ENCODE results near the gene IFT20. TPM values are rescaled to one million over a fixed set of nuclear protein-coding genes. Genes with fewer than 3 reads are reported as not detected.

Gene IFT20
- total RNA-seq, 4 donors from 2014 or later = 38.5 to 78.0 (median 63.6) TPM

DNA sequence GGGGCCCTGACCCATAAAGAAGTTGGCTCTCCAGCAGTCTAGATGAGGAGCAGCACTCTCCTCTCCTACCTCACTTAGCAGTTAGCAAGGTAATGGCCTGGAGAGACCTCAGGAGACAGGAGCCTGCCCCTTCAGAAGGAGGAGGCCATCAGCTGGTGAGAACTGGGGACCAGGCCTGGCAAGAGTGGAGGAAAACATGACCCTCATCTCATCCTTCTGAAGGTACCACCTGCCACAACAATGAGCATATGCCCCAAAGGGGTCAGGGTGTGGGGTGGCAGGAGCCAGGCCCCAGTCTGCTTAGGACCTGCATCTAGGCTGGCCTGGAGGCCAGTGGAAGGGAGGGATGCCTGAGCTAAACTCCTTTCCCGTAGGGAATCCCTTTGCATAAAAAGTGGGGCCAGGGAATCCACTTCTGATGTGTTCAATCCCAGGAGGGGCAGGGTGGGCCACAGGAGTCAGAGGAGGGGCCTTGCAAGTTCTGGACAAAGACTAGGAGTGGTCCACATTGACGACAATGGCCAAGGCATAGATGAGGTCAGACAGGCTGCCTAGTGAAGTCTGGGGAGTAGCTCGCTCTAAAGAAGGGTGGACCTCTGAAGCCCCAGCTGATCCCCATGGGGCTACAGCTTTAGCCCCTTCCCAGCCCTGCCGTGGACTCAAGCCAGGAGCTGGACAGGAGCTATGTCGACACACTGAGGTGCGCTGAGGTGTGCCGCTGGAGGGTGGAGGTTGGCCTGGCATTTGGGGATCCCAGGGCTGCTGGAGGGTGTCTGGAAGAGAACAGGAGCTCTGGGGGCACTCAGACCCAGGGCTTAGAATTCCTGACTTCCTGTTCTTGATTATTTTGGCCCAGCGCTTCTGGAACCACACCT is 28.7 kb upstream of the IFT20 start:
- peaks cover 35 to 40% of the 10 kb centered on the region in 2 donors for H3K36me3 ChIP-seq
- H3K27me3 ChIP-seq = no peaks in the 10 kb centered on the region
- no peak for TF ChIP-seq POLR2A (IDR thresholded peaks at IDR 0.05)
- TF ChIP-seq, protein P1, sequence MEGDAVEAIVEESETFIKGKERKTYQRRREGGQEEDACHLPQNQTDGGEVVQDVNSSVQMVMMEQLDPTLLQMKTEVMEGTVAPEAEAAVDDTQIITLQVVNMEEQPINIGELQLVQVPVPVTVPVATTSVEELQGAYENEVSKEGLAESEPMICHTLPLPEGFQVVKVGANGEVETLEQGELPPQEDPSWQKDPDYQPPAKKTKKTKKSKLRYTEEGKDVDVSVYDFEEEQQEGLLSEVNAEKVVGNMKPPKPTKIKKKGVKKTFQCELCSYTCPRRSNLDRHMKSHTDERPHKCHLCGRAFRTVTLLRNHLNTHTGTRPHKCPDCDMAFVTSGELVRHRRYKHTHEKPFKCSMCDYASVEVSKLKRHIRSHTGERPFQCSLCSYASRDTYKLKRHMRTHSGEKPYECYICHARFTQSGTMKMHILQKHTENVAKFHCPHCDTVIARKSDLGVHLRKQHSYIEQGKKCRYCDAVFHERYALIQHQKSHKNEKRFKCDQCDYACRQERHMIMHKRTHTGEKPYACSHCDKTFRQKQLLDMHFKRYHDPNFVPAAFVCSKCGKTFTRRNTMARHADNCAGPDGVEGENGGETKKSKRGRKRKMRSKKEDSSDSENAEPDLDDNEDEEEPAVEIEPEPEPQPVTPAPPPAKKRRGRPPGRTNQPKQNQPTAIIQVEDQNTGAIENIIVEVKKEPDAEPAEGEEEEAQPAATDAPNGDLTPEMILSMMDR (IDR thresholded peaks at IDR 0.05) = no peak
- WGBS, 2 donors = 89 to 97% methylated on average over 5 to 8 of the region's 8 CpGs
- H3K27ac ChIP-seq = no peak overlapping the region
- H3K4me1 ChIP-seq = no peaks in the 10 kb centered on the region
- H3K4me3 ChIP-seq (replicated peaks in 1 of 3) = no peak overlapping the region
- intact Hi-C loops (cut with DNase I) = no loop called here
- DNase-seq = no peak
- no peaks in the 10 kb centered on the region for H3K9me3 ChIP-seq

DNA sequence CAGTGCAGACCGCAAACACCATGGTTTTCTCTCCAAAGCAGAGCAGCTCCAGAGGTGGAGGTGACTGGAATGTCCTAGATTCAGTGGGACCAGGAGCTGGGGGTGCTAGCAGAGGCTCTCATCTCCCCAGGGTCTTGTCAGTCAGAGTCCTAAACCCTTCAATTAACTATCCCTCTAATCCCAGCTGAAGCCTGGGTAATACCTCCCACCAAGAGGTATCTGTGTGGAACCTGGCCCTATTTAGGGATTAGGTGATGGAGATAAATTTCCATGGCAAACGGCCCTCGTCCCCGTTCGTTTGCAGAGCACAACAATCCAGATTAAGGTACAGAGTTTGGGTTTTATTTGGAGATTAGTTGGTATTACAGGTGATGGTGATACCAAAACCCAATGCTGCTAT is 27.9 kb upstream of the IFT20 start:
- intact Hi-C loops (cut with DNase I) = no loop called here
- Histone ChIP-seq H3K27ac (no peak overlapping the region), H3K9me3 (no peaks in the 10 kb centered on the region), H3K4me3 (replicated peaks in 1 of 3) (no peak overlapping the region), H3K27me3 (no peaks in the 10 kb centered on the region), H3K36me3 (peaks cover 35 to 40% of the 10 kb centered on the region in 2 donors), H3K4me1 (peaks cover 3 to 4% of the 10 kb centered on the region in 2 donors)
- TF ChIP-seq, protein P1 (IDR thresholded peaks at IDR 0.05) = no peak
- TF ChIP-seq POLR2A (IDR thresholded peaks at IDR 0.05) = no peak
- WGBS, 2 donors = 83 to 90% methylated on average over 5 of the region's 5 CpGs
- no peak for DNase-seq

DNA sequence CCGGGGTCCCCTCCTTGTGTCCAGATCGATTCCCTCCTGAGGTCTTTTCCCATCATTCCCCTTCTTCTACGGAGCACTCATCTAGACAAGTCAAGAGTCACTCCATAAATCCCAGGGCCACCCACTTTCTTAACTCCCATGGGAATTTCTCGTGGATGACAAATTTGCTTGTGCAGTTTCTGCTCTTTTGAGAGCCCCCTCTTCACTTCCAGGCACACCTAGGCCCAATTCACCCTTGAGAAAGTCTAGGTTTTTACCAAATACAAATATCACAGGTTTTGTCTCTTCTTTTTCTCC is 22.6 kb upstream of the IFT20 start:
- DNase-seq = no peak
- peak overlapping the region in 1 of 3 donors; percentile 83 for H3K27ac ChIP-seq
- H3K36me3 ChIP-seq = peaks cover 43 to 59% of the 10 kb centered on the region in 2 donors
- peak overlapping the region; percentile 88 to 94 (median 92) for H3K4me3 ChIP-seq (replicated peaks in 1 of 3)
- H3K27me3 ChIP-seq = no peaks in the 10 kb centered on the region
- no peaks in the 10 kb centered on the region for H3K9me3 ChIP-seq
- 3 to 4% methylated on average over 4 of the region's 4 CpGs for WGBS, 2 donors
- intact Hi-C loops (cut with DNase I) = no loop called here
- TF ChIP-seq, protein P1 (IDR thresholded peaks at IDR 0.05) = no peak
- H3K4me1 ChIP-seq = peaks cover 15 to 21% of the 10 kb centered on the region in 2 donors

DNA sequence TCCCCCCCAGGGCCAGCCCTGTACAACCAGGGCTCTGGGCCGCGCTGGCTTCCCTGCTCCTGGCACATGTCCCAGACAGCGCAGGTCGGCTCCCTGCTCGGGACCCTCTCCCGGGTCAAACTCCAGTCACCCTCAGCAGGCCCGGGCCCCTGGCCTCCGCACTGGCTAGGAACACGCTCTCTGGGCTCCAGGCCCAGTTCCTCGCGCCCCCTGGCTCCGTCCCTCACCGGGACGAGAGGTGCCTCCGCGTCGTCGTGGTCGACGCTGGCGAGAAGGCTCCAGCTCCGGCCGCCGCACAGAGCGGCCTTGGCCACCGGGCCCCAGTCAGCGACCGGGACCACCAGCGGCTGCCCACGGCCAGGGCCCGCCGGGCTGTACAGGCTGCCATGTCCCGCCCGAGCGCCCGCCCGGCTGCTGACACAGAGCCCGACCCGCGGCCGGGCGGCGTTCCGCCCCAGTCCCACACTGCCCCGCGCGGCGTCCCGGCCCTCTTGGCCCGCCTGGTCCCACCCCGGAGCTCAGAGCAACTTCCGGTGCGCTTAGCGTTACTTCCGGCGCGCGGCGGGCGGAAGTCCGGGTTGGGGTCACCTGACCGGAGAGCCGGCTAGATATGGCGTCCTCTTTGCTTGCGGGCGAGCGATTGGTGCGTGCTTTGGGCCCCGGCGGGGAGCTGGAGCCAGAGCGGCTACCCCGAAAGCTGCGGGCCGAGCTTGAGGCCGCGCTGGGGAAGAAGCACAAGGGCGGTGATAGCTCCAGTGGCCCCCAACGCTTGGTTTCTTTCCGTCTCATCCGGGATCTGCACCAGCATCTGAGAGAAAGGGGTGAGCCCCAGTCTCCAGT is 22.0 kb upstream of the IFT20 start, which contains the start of gene POLDIP2:
POLDIP2 (minus strand) TSS at position 467 of the 840 bp plus-strand sequence; CDS start at position 388, 79 bp downstream.
- peak; percentile 94 to 95 for DNase-seq
- peaks cover 46 to 60% of the 10 kb centered on the region in 2 donors for H3K36me3 ChIP-seq
- peak; percentile 40 to 86 for TF ChIP-seq POLR2A (IDR thresholded peaks at IDR 0.05)
- TF ChIP-seq, protein P1 (IDR thresholded peaks at IDR 0.05) = peak in 1 of 6 experiments; percentile 4
- H3K4me3 ChIP-seq (replicated peaks in 1 of 3) = peak within 1 kb of the TSS; percentile 88 to 94 (median 92)
- peak within 1 kb of the TSS; percentile 63 to 83 (median 71) for H3K27ac ChIP-seq
- intact Hi-C loops (cut with DNase I) = no loop called here
- no peaks in the 10 kb centered on the region for H3K27me3 ChIP-seq
- no peaks in the 10 kb centered on the region for H3K9me3 ChIP-seq
- peaks cover 15 to 21% of the 10 kb centered on the region in 2 donors for H3K4me1 ChIP-seq
- WGBS, 2 donors = 0% methylated on average over 5 to 7 of the region's 80 CpGs

Measured in thyroid gland (tissue), 4 donors.